HPDE6-E6E7 (cell line): Measurements from ENCODE around the gene ITPR3.
"Not testable (repeated sequence)": the region's sequence is repeated elsewhere in the genome, so short reads cannot be mapped to it uniquely, and the experiment has no call there.

Experiments
- DNase-seq: peaks from one replicate; pipeline ENCODE4 v3.0.0; 2011; ENCODE audit warnings: missing footprints; ENCODE audit errors: extremely low spot score

Gene ITPR3

GRCh38 chr6:33591424-33592032, 29.6 kb upstream of the ITPR3 start:
- DNase-seq: no peak

- DNase-seq: no peak
Measured at GRCh38 chr6:33592280-33592594, 28.9 kb upstream of the ITPR3 start.

- no peak for DNase-seq
Measured at GRCh38 chr6:33592595-33593413, 28.3 kb upstream of the ITPR3 start.

- no peak for DNase-seq
Measured at GRCh38 chr6:33593414-33593727, 27.8 kb upstream of the ITPR3 start.

- DNase-seq: no peak
Measured at GRCh38 chr6:33595001-33595846, 25.9 kb upstream of the ITPR3 start.

GRCh38 chr6:33596894-33597293, 24.2 kb upstream of the ITPR3 start:
- not testable (repeated sequence) for DNase-seq

- DNase-seq: no peak
Measured at GRCh38 chr6:33597551-33598322, 23.4 kb upstream of the ITPR3 start.

- DNase-seq: no peak
Measured at GRCh38 chr6:33599413-33599938, 21.6 kb upstream of the ITPR3 start.

GRCh38 chr6:33600761-33601160, 20.4 kb upstream of the ITPR3 start:
- DNase-seq: no peak

GRCh38 chr6:33602180-33602579, 18.9 kb upstream of the ITPR3 start:
- DNase-seq: no peak

GRCh38 chr6:33604941-33605854, 15.9 kb upstream of the ITPR3 start:
- DNase-seq: no peak

- DNase-seq: no peak
Measured at GRCh38 chr6:33606642-33607041, 14.5 kb upstream of the ITPR3 start.

GRCh38 chr6:33607126-33607783, 13.9 kb upstream of the ITPR3 start:
- DNase-seq: no peak

- DNase-seq: no peak
Measured at GRCh38 chr6:33607784-33608161, 13.3 kb upstream of the ITPR3 start.

- no peak for DNase-seq
Measured at GRCh38 chr6:33609019-33609418, 12.1 kb upstream of the ITPR3 start.

- DNase-seq: no peak
Measured at GRCh38 chr6:33609528-33609927, 11.6 kb upstream of the ITPR3 start.

- DNase-seq: no peak
Measured at GRCh38 chr6:33610067-33610466, 11.1 kb upstream of the ITPR3 start.

GRCh38 chr6:33610779-33611732, 10.1 kb upstream of the ITPR3 start:
- DNase-seq: no peak

GRCh38 chr6:33613146-33613794, 7.9 kb upstream of the ITPR3 start:
- peak; percentile 44 for DNase-seq
